GM12874 (cell line): ENCODE results near the gene MYH7.
A peak's percentile ranks its signal among the peaks of the same experiment; 100 is the strongest.

Experiments
- CTCF ChIP-seq: IDR thresholded peaks from 2 replicates; pipeline ENCODE4 v1.5.1; 2011; ENCODE audit warnings: low read depth, mild to moderate bottlenecking, control low read depth, low read length, moderate library complexity; ENCODE audit not compliant: insufficient read depth

Gene MYH7

GRCh38 chr14:23382731-23383440 lies 52.6 kb downstream of the MYH7 start:
- TF ChIP-seq CTCF = no peak

- TF ChIP-seq CTCF = no peak
Measured at GRCh38 chr14:23382276-23382675, 53.2 kb downstream of the MYH7 start.

GRCh38 chr14:23381871-23382270 lies 53.6 kb downstream of the MYH7 start:
- no peak for TF ChIP-seq CTCF

- TF ChIP-seq CTCF = no peak
Measured at GRCh38 chr14:23380976-23381375, 54.5 kb downstream of the MYH7 start.

GRCh38 chr14:23380197-23380914 lies 55.1 kb downstream of the MYH7 start:
- no peak for TF ChIP-seq CTCF

- peak; percentile 93 for TF ChIP-seq CTCF
Measured at GRCh38 chr14:23379366-23380196, 55.9 kb downstream of the MYH7 start.

GRCh38 chr14:23378612-23379220 lies 56.7 kb downstream of the MYH7 start:
- no peak for TF ChIP-seq CTCF
